Smooth muscle cell (in vitro differentiated cells): ENCODE results near the gene P3H1. TPM values are rescaled to one million over a fixed set of nuclear protein-coding genes. Genes with fewer than 3 reads are reported as not detected.

ENCODE experiments used
- DNase-seq: peaks from one replicate; lab custom pipeline; 2025; ENCODE audit not compliant: unreplicated experiment; lab: John Stamatoyannopoulos, UW
- H2AFZ ChIP-seq: fragments of 200-600 bp; sonication (generic); 2 replicates; pipeline ENCODE4 v1.6.0; 2016; ENCODE audit warnings: antibody characterized with exemption, low read depth, mild to moderate bottlenecking
- H3F3A ChIP-seq: fragments of 200-600 bp; sonication (generic); 2 replicates; pipeline ENCODE4 v1.6.0; 2017; ENCODE audit warnings: antibody characterized with exemption, low read depth
- H3K27ac ChIP-seq: fragments of 200-600 bp; sonication (generic); 2 replicates; pipeline ENCODE4 v1.5.1; 2016; ENCODE audit warnings: low read depth, mild to moderate bottlenecking
- H3K27me3 ChIP-seq: fragments of 200-600 bp; sonication (generic); 2 replicates; pipeline ENCODE4 v1.6.1; 2016; ENCODE audit warnings: low read depth, mild to moderate bottlenecking
- H3K36me3 ChIP-seq: fragments of 200-600 bp; sonication (generic); 2 replicates; pipeline ENCODE4 v1.5.1; 2016; ENCODE audit warnings: low read depth
- H3K4me1 ChIP-seq: fragments of 200-600 bp; sonication (generic); 2 replicates; pipeline ENCODE4 v1.5.1; 2016; ENCODE audit warnings: low read depth
- H3K4me2 ChIP-seq: fragments of 200-600 bp; sonication (generic); 2 replicates; pipeline ENCODE4 v1.6.0; 2016; ENCODE audit warnings: mild to moderate bottlenecking
- H3K4me3 ChIP-seq: fragments of 200-600 bp; sonication (generic); 2 replicates; pipeline ENCODE4 v1.5.1; 2016; ENCODE audit warnings: mild to moderate bottlenecking
- H3K79me2 ChIP-seq: fragments of 200-600 bp; sonication (generic); 2 replicates; pipeline ENCODE4 v1.6.0; 2016; ENCODE audit warnings: low read depth, mild to moderate bottlenecking
- H3K9ac ChIP-seq: fragments of 200-600 bp; sonication (generic); 2 replicates; pipeline ENCODE4 v1.6.0; 2016; ENCODE audit warnings: low read depth
- H3K9me3 ChIP-seq: fragments of 200-600 bp; sonication (generic); replicated peaks from 2 replicates; pipeline ENCODE4 v1.5.1; 2016; ENCODE audit warnings: low read depth
- H4K20me1 ChIP-seq: fragments of 200-600 bp; sonication (generic); 2 replicates; pipeline ENCODE4 v1.6.0; 2016; ENCODE audit warnings: low read depth
- CTCF ChIP-seq: fragments of 200-600 bp; sonication (generic); IDR thresholded peaks from 2 replicates; pipeline ENCODE4 v1.5.1; 2017; ENCODE audit warnings: borderline replicate concordance, mild to moderate bottlenecking, antibody characterized with exemption; ENCODE audit not compliant: insufficient read depth, poor library complexity, severe bottlenecking
- WGBS: methylation state at CpG from one replicate; pipeline ENCODE4 v1.1.7; 2016; ENCODE audit warnings: low lambda C conversion rate; 5-methylcytosine and 5-hydroxymethylcytosine counted together
- polyA plus RNA-seq: library from polyadenylated mRNA; unstranded; fragments of >200 nt; fragmentation: Nextera tagmentation; extraction: Ambion mirVana; gene quantifications from 2 replicates; pipeline ENCODE4 v1.2.1, GENCODE V29; 2016
- total RNA-seq: library from RNA; depleted of rRNA; stranded (reverse); fragments of >200 nt; gene quantifications from 2 replicates; pipeline ENCODE4 v1.2.3, GENCODE V29; 2014

P3H1 gene
- total and polyA plus RNA-seq, 2 experiments from 2014 or later = 256 to 535 TPM

- 86% methylated on average over 3 of the region's 3 CpGs for WGBS
- DNase-seq = no peak
- no peak for TF ChIP-seq CTCF
Measured at GRCh38 chr1:42797414-42797813, 30.6 kb upstream of the P3H1 start.

GRCh38 chr1:42793824-42794223, 27.0 kb upstream of the P3H1 start:
- Histone ChIP-seq H3K4me1 (no peaks in the 10 kb centered on the region), H3F3A (no peaks in the 10 kb centered on the region), H3K36me3 (no peaks in the 10 kb centered on the region), H3K4me2 (no peak overlapping the region), H3K27ac (no peak overlapping the region), H4K20me1 (no peaks in the 10 kb centered on the region), H3K27me3 (no peaks in the 10 kb centered on the region), H2AFZ (no peak overlapping the region), H3K79me2 (no peaks in the 10 kb centered on the region), H3K4me3 (no peak overlapping the region), H3K9ac (no peak overlapping the region), H3K9me3 (no peaks in the 10 kb centered on the region)
- no peak for TF ChIP-seq CTCF
- 98% methylated on average over 2 of the region's 2 CpGs for WGBS
- DNase-seq = no peak

More at GRCh38 chr1:42797414-42797813, 30.6 kb upstream of the P3H1 start:
- H3F3A ChIP-seq = no peaks in the 10 kb centered on the region
- H3K27me3 ChIP-seq = no peaks in the 10 kb centered on the region
- no peaks in the 10 kb centered on the region for H4K20me1 ChIP-seq
- no peaks in the 10 kb centered on the region for H3K4me1 ChIP-seq
- H3K36me3 ChIP-seq = no peaks in the 10 kb centered on the region
- no peaks in the 10 kb centered on the region for H3K79me2 ChIP-seq
- H3K9ac ChIP-seq = no peak overlapping the region
- no peak overlapping the region for H2AFZ ChIP-seq
- H3K27ac ChIP-seq = no peak overlapping the region
- H3K9me3 ChIP-seq = no peaks in the 10 kb centered on the region
- H3K4me2 ChIP-seq = no peak overlapping the region
- H3K4me3 ChIP-seq = no peak overlapping the region

- Histone ChIP-seq H3K36me3 (no peaks in the 10 kb centered on the region), H3K9ac (no peak overlapping the region), H3K4me1 (no peaks in the 10 kb centered on the region), H3K4me2 (no peak overlapping the region), H3K27me3 (no peaks in the 10 kb centered on the region), H3F3A (no peaks in the 10 kb centered on the region), H3K79me2 (no peaks in the 10 kb centered on the region), H4K20me1 (no peaks in the 10 kb centered on the region), H3K4me3 (no peak overlapping the region), H3K9me3 (no peaks in the 10 kb centered on the region), H2AFZ (no peak overlapping the region), H3K27ac (no peak overlapping the region)
- TF ChIP-seq CTCF = no peak
- no peak for DNase-seq
- 100% methylated on average over 1 of the region's 1 CpG for WGBS
Measured at GRCh38 chr1:42788021-42788420, 21.2 kb upstream of the P3H1 start.

- H3K79me2 ChIP-seq = no peaks in the 10 kb centered on the region
- H3K27me3 ChIP-seq = no peaks in the 10 kb centered on the region
- no peak overlapping the region for H3K27ac ChIP-seq
- no peak overlapping the region for H3K4me2 ChIP-seq
- H3K9ac ChIP-seq = no peak overlapping the region
- no peaks in the 10 kb centered on the region for H3K9me3 ChIP-seq
- no peak for DNase-seq
- WGBS = 92% methylated on average over 5 of the region's 5 CpGs
- H3K4me3 ChIP-seq = no peak overlapping the region
- no peaks in the 10 kb centered on the region for H3F3A ChIP-seq
- H3K4me1 ChIP-seq = no peaks in the 10 kb centered on the region
- TF ChIP-seq CTCF = no peak
- H4K20me1 ChIP-seq = no peaks in the 10 kb centered on the region
- no peak overlapping the region for H2AFZ ChIP-seq
- H3K36me3 ChIP-seq = no peaks in the 10 kb centered on the region
Measured at GRCh38 chr1:42786097-42786496, 19.3 kb upstream of the P3H1 start.
